A549 treated with DMSO at 1 μM for 4 hours (cell line): ENCODE measurements around the gene ATP6V1A. TPM values are rescaled to one million over a fixed set of nuclear protein-coding genes. Genes with fewer than 3 reads are reported as not detected.

ENCODE experiments used
- total RNA-seq: library from RNA; stranded (reverse); fragments of 200-300 nt; extraction: Qiagen RNA extraction; gene quantifications from 5 replicates; pipeline ENCODE4 v1.2.3, GENCODE V29; 2022; ENCODE audit warnings: low read depth

ATP6V1A gene
- total RNA-seq = 18.8 to 22.5 TPM (median 22.2 TPM) in 5 replicates

GRCh38 chr3:113746548-113747282 is at the start of gene ATP6V1A:
Gene ATP6V1A (plus strand): TSS chr3:113747035. CDS start chr3:113778754, 31,719 bp downstream.

GRCh38 chr3:113745756-113746547 is 883 bp upstream of the ATP6V1A start, which contains the start of gene NAA50:
Gene NAA50 (minus strand): TSS chr3:113746249. CDS start chr3:113745949, 300 bp downstream.

GRCh38 chr3:113838631-113839209 is 91.9 kb downstream of the ATP6V1A start, which contains the start of gene GRAMD1C:
Gene GRAMD1C (plus strand): TSS chr3:113838788. CDS start chr3:113838910, 122 bp downstream.

Other genes starting within 250 kb of the ATP6V1A start
- 4.1 to 9.9 TPM (median 9.4 TPM) in 5 replicates for gene SPICE1, start 231.9 kb upstream of the ATP6V1A start, total RNA-seq
- 0.19 to 0.64 TPM (median 0.48 TPM) in 5 replicates for gene SIDT1, start 214.5 kb upstream of the ATP6V1A start, total RNA-seq
- gene USF3, start 50.4 kb upstream of the ATP6V1A start, total RNA-seq = 2.2 to 3.8 TPM (median 2.8 TPM) in 5 replicates
- 168 to 192 TPM (median 186 TPM) in 5 replicates for gene NAA50, start 786 bp upstream of the ATP6V1A start, total RNA-seq
- gene GRAMD1C, start 91.8 kb downstream of the ATP6V1A start, total RNA-seq = 0.31 to 1.4 TPM (median 0.71 TPM) in 5 replicates
- 2.2 to 4.3 TPM (median 3.6 TPM) in 5 replicates for gene ZDHHC23, start 201.0 kb downstream of the ATP6V1A start, total RNA-seq